ENCODE results near the gene TGIF2.
A peak's percentile ranks its signal among the peaks of the same experiment; 100 is the strongest.

Gene TGIF2

GRCh38 chr20:36573798-36574365 lies 485 bp downstream of the TGIF2 start:
- Histone ChIP-seq H3K27ac (peak overlapping the region; percentile 79 to 92), H3K4me3 (peak overlapping the region; percentile 86)
- TF ChIP-seq CTCF (IDR thresholded peaks at IDR 0.05): no peak
- no peak for DNase-seq (ENCODE audit: low spot score)

GRCh38 chr20:36574366-36575135 lies 1.2 kb downstream of the TGIF2 start:
- Histone ChIP-seq H3K4me3 (peak overlapping the region; percentile 86), H3K27ac (peak overlapping the region; percentile 79 to 92)
- DNase-seq (ENCODE audit: low spot score): peak; percentile 82
- TF ChIP-seq CTCF (IDR thresholded peaks at IDR 0.05): no peak

GRCh38 chr20:36576081-36576445 lies 2.7 kb downstream of the TGIF2 start:
- no peak for DNase-seq (ENCODE audit: low spot score)
- H3K27ac ChIP-seq: no peak overlapping the region
- no peak for TF ChIP-seq CTCF (IDR thresholded peaks at IDR 0.05)
- H3K4me3 ChIP-seq: no peak overlapping the region

GRCh38 chr20:36578356-36579041 lies 5.1 kb downstream of the TGIF2 start:
- no peak for TF ChIP-seq CTCF (IDR thresholded peaks at IDR 0.05)
- DNase-seq (ENCODE audit: low spot score): no peak
- Histone ChIP-seq H3K4me3 (no peak overlapping the region), H3K27ac (no peak overlapping the region)

GRCh38 chr20:36579996-36580545 lies 6.7 kb downstream of the TGIF2 start:
- no peak for TF ChIP-seq CTCF (IDR thresholded peaks at IDR 0.05)

GRCh38 chr20:36582322-36582721 lies 8.9 kb downstream of the TGIF2 start:
- no peak for TF ChIP-seq CTCF (IDR thresholded peaks at IDR 0.05)
- DNase-seq (ENCODE audit: low spot score): no peak
- H3K4me3 ChIP-seq: no peak overlapping the region
- H3K27ac ChIP-seq: no peak overlapping the region

More at GRCh38 chr20:36579996-36580545, 6.7 kb downstream of the TGIF2 start:
- Histone ChIP-seq H3K27ac (no peak overlapping the region), H3K4me3 (no peak overlapping the region)
- no peak for DNase-seq (ENCODE audit: low spot score)
